PC-3 (cell line): ENCODE measurements around the gene SH3BP5. TPM values are rescaled to one million over a fixed set of nuclear protein-coding genes. Genes with fewer than 3 reads are reported as not detected.

Source experiments
- ATAC-seq: fragments of 200-7000 bp; cut with Tn5 transposase; 2 replicates; pipeline ENCODE4 v1.9.1; 2020; ENCODE audit warnings: mild to moderate bottlenecking, moderate library complexity
- BruUV-seq: library from RNA; stranded (reverse); fragments of 400-500 nt; replicated peaks from 2 replicates; lab custom pipeline; 2021; lab: Mats Ljungman, UMichigan
- CTCF ChIA-PET: fragments of 300-600 bp; sonication (Branson Sonifier 250); formaldehyde crosslinking; loops from one replicate; lab custom pipeline; 2022; ENCODE audit warnings: antibody characterized with exemption; lab: Charles Lee
- POLR2A ChIA-PET: fragments of 300-600 bp; sonication (Branson Sonifier 250); formaldehyde crosslinking; loops from one replicate; lab custom pipeline; 2022; ENCODE audit warnings: antibody characterized with exemption; ENCODE audit not compliant: unreplicated experiment; lab: Charles Lee
- DNase-seq: peaks from one replicate; pipeline ENCODE4 v3.0.0-alpha.2; 2015
- H2AFZ ChIP-seq: fragments of 300-600 bp; sonication (generic); 2 replicates; pipeline ENCODE4 v1.6.0; 2016; ENCODE audit warnings: antibody characterized with exemption, low read length
- H3F3A ChIP-seq: fragments of 300-600 bp; sonication (generic); one replicate; pipeline ENCODE4 v1.6.0; 2017; ENCODE audit warnings: antibody characterized with exemption, low read length, control low read depth, mild to moderate bottlenecking; ENCODE audit not compliant: unreplicated experiment
- H3K27ac ChIP-seq: fragments of 300-600 bp; sonication (generic); 2 replicates; pipeline ENCODE4 v1.5.1; 2016; ENCODE audit warnings: mild to moderate bottlenecking, low read length
- H3K27me3 ChIP-seq: fragments of 300-600 bp; sonication (generic); 2 replicates; pipeline ENCODE4 v1.6.1; 2016; ENCODE audit warnings: low read length, mixed read lengths
- H3K36me3 ChIP-seq: fragments of 300-600 bp; sonication (generic); 2 replicates; pipeline ENCODE4 v1.6.1; 2016; ENCODE audit warnings: low read depth, mixed run types, low read length, mixed read lengths
- H3K4me1 ChIP-seq: fragments of 300-600 bp; sonication (generic); 2 replicates; pipeline ENCODE4 v1.5.1; 2016; ENCODE audit warnings: low read length; ENCODE audit not compliant: insufficient read depth
- H3K4me2 ChIP-seq: fragments of 300-600 bp; sonication (generic); 2 replicates; pipeline ENCODE4 v1.6.0; 2016; ENCODE audit warnings: low read length
- H3K4me3 ChIP-seq: fragments of 300-600 bp; sonication (generic); 2 replicates; pipeline ENCODE4 v1.5.1; 2016; ENCODE audit warnings: mild to moderate bottlenecking, low read length, mixed read lengths
- H3K79me2 ChIP-seq: fragments of 300-600 bp; sonication (generic); 2 replicates; pipeline ENCODE4 v1.6.1; 2017; ENCODE audit warnings: low read length, mixed read lengths
- H3K9ac ChIP-seq: fragments of 300-600 bp; sonication (generic); 2 replicates; pipeline ENCODE4 v1.6.0; 2016; ENCODE audit warnings: mild to moderate bottlenecking, low read length
- H3K9me2 ChIP-seq: fragments of 300-600 bp; sonication (generic); replicated peaks from 2 replicates; pipeline ENCODE4 v1.6.1; 2016; ENCODE audit warnings: mixed run types, low read length, mixed read lengths
- H3K9me3 ChIP-seq: fragments of 300-600 bp; sonication (generic); 2 replicates; pipeline ENCODE4 v1.6.1; 2016; ENCODE audit warnings: low read length, mixed read lengths
- H4K20me1 ChIP-seq: fragments of 300-600 bp; sonication (generic); 2 replicates; pipeline ENCODE4 v1.6.1; 2016; ENCODE audit warnings: low read length, mixed read lengths
- EZH2 ChIP-seq: fragments of 300-600 bp; sonication (generic); IDR thresholded peaks from one replicate; pipeline ENCODE4 v1.6.1; 2017; ENCODE audit warnings: antibody characterized with exemption, mild to moderate bottlenecking, low read length; ENCODE audit not compliant: unreplicated experiment
- EZH2phosphoT487 ChIP-seq: fragments of 300-600 bp; sonication (generic); IDR thresholded peaks from 2 replicates; pipeline ENCODE4 v1.6.1; 2018; ENCODE audit warnings: mild to moderate bottlenecking, antibody characterized with exemption, low read length, borderline replicate concordance
- intact Hi-C: fragments of 100-400 bp; cut with micrococcal nuclease; formaldehyde crosslinking; loops from 2 replicates; pipeline ENCODE4 v1.9.0; 2023
- total RNA-seq: library from RNA; depleted of rRNA; stranded (reverse); fragments of >200 nt; gene quantifications from 2 replicates; pipeline ENCODE4 v1.2.3, GENCODE V29; 2014
- TF ChIP-seq, protein P1 (sequence below): fragments of 300-600 bp; sonication (generic); conservative IDR thresholded peaks from 2 replicates; pipeline ENCODE4 v1.5.1; 2017; ENCODE audit warnings: antibody characterized with exemption, low read depth, mild to moderate bottlenecking, low read length

The SH3BP5 gene
- total RNA-seq, 1 experiment from 2014 or later: 21.2 TPM

DNA sequence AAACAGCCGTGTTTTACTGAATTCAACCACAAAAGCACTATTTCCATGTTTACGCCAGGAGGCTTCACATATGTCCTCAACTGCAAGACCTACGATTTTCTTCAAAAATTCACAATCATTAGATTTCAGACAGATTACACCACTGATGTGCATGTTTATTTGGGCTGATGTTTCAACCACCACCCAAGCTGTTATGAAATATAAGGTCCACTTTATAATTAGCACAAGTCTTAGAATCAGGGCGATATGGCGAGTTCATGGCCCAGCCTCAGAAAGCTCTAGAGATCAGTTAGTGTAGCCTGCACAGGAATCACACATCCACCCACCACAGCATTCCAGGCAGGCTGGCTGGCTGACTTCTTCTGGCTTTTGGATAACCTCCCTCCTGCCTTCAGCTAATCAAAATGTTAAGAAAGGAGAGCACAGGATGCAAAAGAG is 15.4 kb downstream of the SH3BP5 start:
- H3K27ac ChIP-seq: peak overlapping the region; percentile 7; the same call in 1 of the 2 replicates
- H3K9me2 ChIP-seq: no peaks in the 10 kb centered on the region
- H3K4me2 ChIP-seq: peak overlapping the region; percentile 29; the same call in 1 of the 2 replicates
- TF ChIP-seq EZH2 (no peak), EZH2phosphoT487 (no peak)
- TF ChIP-seq, protein P1, sequence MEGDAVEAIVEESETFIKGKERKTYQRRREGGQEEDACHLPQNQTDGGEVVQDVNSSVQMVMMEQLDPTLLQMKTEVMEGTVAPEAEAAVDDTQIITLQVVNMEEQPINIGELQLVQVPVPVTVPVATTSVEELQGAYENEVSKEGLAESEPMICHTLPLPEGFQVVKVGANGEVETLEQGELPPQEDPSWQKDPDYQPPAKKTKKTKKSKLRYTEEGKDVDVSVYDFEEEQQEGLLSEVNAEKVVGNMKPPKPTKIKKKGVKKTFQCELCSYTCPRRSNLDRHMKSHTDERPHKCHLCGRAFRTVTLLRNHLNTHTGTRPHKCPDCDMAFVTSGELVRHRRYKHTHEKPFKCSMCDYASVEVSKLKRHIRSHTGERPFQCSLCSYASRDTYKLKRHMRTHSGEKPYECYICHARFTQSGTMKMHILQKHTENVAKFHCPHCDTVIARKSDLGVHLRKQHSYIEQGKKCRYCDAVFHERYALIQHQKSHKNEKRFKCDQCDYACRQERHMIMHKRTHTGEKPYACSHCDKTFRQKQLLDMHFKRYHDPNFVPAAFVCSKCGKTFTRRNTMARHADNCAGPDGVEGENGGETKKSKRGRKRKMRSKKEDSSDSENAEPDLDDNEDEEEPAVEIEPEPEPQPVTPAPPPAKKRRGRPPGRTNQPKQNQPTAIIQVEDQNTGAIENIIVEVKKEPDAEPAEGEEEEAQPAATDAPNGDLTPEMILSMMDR: no peak
- H4K20me1 ChIP-seq: no peaks in the 10 kb centered on the region
- ChIA-PET CTCF (no interaction called here), POLR2A (no interaction called here)
- DNase-seq: no peak
- no peak overlapping the region for H3K4me3 ChIP-seq
- BruUV-seq: no TSS peak
- ATAC-seq: no peak
- no peaks in the 10 kb centered on the region for H3F3A ChIP-seq
- H3K9me3 ChIP-seq: no peaks in the 10 kb centered on the region
- H3K36me3 ChIP-seq: no peaks in the 10 kb centered on the region
- H2AFZ ChIP-seq: no peak overlapping the region
- intact Hi-C loops: no loop called here
- peaks cover 47% of the 10 kb centered on the region for H3K79me2 ChIP-seq
- H3K27me3 ChIP-seq: no peaks in the 10 kb centered on the region
- H3K4me1 ChIP-seq: peaks cover 31% of the 10 kb centered on the region
- no peak overlapping the region for H3K9ac ChIP-seq

DNA sequence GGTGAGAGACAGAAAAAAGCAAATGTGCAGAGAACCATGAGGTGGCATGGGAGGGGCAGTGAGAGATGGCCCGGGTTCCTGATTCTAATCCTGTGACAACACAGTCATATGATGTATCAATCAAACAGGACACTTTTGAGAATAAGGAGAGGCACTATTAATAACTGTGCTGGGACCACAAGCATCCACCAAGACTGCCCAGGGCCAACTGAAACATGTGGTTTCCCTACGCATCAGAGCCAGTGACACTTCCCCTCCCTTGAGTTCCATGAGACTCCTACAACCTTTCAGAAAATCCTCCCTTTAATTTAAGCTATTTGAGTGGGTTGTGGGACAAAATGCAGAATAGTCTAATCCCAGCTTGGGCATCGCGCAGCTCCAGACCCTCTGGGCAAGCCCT is 17.4 kb downstream of the SH3BP5 start:
- H3K4me3 ChIP-seq: no peak overlapping the region
- H3K9me3 ChIP-seq: no peaks in the 10 kb centered on the region
- no peak overlapping the region for H3K4me2 ChIP-seq
- ATAC-seq: no peak
- H2AFZ ChIP-seq: no peak overlapping the region
- H3K4me1 ChIP-seq: peaks cover 38% of the 10 kb centered on the region
- H3K9ac ChIP-seq: no peak overlapping the region
- H3K27ac ChIP-seq: no peak overlapping the region
- intact Hi-C loops: no loop called here
- ChIA-PET CTCF (no interaction called here), POLR2A (no interaction called here)
- H4K20me1 ChIP-seq: no peaks in the 10 kb centered on the region
- H3K27me3 ChIP-seq: no peaks in the 10 kb centered on the region
- no peaks in the 10 kb centered on the region for H3K9me2 ChIP-seq
- peaks cover 41% of the 10 kb centered on the region for H3K79me2 ChIP-seq
- H3F3A ChIP-seq: peaks cover 11% of the 10 kb centered on the region
- no peak for DNase-seq
- no TSS peak for BruUV-seq
- H3K36me3 ChIP-seq: no peaks in the 10 kb centered on the region
- TF ChIP-seq, protein P1: no peak
- no peak for TF ChIP-seq EZH2phosphoT487
- no peak for TF ChIP-seq EZH2

DNA sequence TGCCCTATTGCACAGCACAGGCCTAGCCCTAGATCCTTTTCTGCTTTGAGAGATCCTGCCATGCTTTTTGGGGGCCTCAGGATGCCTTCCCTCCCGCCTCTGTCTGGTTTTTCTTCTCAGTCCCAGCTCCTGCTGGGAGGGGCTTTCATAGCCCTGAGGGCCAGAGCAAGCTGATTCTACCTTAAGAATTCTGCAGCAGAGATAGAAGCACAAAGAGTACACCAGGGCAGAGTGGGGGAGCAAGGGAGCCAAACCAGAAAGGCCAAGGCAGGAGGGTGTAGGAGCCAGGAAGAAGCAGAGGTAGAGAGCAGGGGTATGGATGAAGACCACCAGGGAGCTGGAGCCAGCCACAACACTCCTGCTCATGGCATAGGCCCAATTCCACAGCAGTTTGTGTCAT is 18.1 kb downstream of the SH3BP5 start:
- Histone ChIP-seq H3F3A (peaks cover 14% of the 10 kb centered on the region), H3K4me3 (no peak overlapping the region), H3K4me1 (peaks cover 38% of the 10 kb centered on the region), H2AFZ (no peak overlapping the region), H3K9ac (no peak overlapping the region), H3K9me2 (no peaks in the 10 kb centered on the region), H3K4me2 (no peak overlapping the region), H4K20me1 (no peaks in the 10 kb centered on the region), H3K36me3 (no peaks in the 10 kb centered on the region), H3K79me2 (peaks cover 36% of the 10 kb centered on the region), H3K27me3 (no peaks in the 10 kb centered on the region), H3K27ac (no peak overlapping the region), H3K9me3 (no peaks in the 10 kb centered on the region)
- ChIA-PET CTCF (no interaction called here), POLR2A (no interaction called here)
- BruUV-seq: no TSS peak
- TF ChIP-seq EZH2: no peak
- TF ChIP-seq, protein P1: no peak
- TF ChIP-seq EZH2phosphoT487: no peak
- intact Hi-C loops: no loop called here
- no peak for ATAC-seq
- DNase-seq: no peak
